Ureter (tissue), 1 donor: ENCODE data around the gene P2RX5. TPM values are rescaled to one million over a fixed set of nuclear protein-coding genes. Genes with fewer than 3 reads are reported as not detected.
A peak's percentile ranks its signal among the peaks of the same experiment; 100 is the strongest.
"Not testable (repeated sequence)": the region's sequence is repeated elsewhere in the genome, so short reads cannot be mapped to it uniquely, and the experiment has no call there.

Experiments
- DNase-seq: peaks from one replicate; pipeline ENCODE4 v3.0.0-alpha.2; 2020; ENCODE audit warnings: low spot score
- total RNA-seq: library from RNA; stranded (reverse); gene quantifications from one replicate; pipeline ENCODE4 v1.2.4, GENCODE V29; 2023
- donor health status: DM: yes; HTN: yes; CAD: no.

P2RX5 gene
- total RNA-seq, 1 donor from 2014 or later: 3.0 TPM

DNA sequence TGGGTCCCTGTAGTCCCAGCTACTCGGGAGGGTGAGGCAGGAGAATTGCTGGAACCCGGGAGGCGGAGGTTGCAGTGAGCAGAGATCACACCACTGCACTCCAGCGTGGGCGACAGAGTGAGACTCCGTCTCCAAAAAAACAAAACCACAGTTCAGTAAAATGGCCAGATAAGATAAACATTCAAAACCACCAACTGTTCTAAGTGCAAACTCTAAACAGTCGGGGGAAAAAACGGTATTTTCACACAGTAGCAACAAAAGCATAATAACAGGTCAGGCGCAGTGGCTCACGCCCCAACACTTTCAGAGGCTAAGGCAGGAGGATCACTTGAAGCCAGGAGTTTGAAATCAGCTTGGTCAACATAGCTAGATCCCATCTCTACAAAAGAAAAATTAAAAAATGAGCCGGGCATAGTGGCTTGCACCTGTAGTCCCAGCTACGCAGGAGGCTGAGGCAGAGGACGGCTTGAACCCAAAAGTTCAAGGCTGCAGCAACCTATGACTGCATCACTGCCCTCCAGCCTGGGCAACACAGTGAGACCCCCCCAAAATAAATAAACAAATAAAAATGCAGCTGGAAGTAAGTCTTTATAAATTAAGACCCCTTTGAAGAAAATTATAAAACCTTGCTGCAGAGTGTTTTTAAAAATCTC, 17.0 kb upstream of the P2RX5 start:
- DNase-seq: no peak

GRCh38 chr17:3710951-3711383, 15.0 kb upstream of the P2RX5 start:
- DNase-seq: peak; percentile 70

GRCh38 chr17:3708366-3708765, 12.4 kb upstream of the P2RX5 start:
- DNase-seq: no peak

- not testable (repeated sequence) for DNase-seq
Observed at GRCh38 chr17:3705718-3705984, 9.7 kb upstream of the P2RX5 start.

DNA sequence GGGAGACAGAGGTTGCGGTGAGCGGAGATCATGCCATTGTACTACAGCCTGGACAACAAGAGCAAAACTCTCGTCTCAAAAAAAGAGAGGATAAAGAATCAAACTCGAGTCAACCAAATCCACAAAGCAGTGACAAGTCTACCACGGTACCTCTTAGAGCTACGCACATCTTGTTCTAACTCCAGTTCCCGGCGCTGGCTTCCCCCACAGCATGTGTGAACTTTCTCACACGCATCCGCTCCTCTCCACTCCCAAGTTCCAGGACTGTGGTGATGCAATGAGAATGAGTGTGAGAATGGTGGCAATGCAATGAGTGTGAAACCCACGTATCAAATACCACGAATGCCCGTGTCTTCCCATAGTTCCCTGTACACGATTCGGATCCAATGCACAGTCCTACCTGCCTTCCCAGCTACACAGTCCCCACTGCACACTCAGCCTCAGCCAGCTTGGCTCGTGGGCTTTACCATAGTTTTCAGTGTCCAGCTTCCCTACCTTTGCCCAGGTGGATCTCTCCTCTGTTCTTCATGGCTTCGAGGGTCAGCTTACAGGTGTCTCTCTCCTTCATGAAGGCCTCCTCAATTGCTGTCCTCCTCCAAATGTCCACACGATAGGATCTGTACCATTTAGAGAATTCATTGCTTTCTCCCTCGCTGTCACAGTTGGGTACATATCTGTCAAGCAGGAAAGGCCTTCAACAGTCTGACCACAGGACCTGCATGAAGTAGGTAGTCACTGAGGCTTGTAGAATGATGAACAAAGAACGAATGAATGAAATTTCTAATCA, 9.2 kb upstream of the P2RX5 start:
- no peak for DNase-seq

DNA sequence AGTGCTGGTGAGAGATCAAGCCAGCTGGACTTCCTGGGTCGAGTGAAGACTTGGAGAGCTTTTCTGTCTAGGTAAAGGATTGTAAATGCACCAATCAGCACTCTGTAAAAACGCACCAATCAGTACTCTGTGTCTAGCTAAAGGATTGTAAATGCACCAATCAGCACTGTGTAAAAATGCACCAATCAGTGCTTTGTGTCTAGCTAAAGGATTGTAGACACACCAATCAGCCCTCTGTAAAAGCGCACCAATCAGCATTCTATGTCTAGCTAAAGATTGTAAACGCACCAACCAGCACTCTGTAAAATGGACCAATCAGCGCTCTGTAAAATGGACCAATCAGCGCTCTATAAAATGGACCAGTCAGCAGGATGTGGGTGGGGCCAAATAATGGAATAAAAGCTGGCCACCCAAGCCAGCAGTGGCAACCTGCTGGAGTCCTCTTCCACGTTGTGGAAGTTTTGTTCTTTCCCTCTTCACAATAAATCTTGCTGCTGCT, 6.1 kb upstream of the P2RX5 start:
- DNase-seq: not testable (repeated sequence)

GRCh38 chr17:3699951-3700350, 4.0 kb upstream of the P2RX5 start:
- DNase-seq: no peak

DNA sequence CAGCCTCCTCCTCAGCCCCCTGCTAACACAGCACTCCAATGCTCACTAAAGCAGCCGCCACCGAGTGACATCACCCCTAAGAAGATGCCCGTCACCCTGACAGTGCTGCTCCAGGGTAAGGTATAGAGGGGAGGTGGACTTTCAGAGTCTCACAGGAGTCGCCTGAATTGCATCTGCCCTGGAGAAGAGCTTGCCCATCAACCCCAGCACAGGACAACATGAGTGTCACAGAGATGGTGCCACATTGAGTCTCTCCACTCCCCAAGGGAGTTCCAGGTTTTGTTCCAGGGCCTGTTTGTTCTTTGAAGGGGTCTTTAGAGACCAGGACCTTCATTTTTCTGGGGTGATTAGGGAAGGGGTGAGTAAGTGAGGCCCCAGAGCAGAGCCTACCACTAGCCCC, 2.2 kb upstream of the P2RX5 start:
- no peak for DNase-seq

- DNase-seq: no peak
Observed at GRCh38 chr17:3697103-3697476, 1.1 kb upstream of the P2RX5 start.

GRCh38 chr17:3695129-3695722, 729 bp downstream of the P2RX5 start:
- no peak for DNase-seq

DNA sequence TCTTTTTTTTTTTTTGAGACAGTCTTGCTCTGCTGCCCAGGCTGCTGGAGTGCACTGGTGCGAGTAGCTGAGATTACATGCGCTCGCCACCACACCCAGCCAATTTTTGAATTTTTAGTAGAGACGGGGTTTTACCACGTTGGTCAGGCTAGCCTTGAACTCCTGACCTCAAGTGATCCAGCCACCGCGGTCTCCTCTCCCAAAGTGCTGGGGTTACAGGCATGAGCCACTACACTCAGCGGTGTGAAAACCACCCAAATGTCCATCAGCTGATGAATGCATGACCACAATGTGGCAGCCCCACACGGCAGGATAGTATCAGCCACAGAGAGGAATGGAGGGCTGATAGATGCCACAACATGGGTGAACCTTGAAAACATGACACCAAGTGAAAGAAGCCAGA, 2.1 kb downstream of the P2RX5 start:
- no peak for DNase-seq

DNA sequence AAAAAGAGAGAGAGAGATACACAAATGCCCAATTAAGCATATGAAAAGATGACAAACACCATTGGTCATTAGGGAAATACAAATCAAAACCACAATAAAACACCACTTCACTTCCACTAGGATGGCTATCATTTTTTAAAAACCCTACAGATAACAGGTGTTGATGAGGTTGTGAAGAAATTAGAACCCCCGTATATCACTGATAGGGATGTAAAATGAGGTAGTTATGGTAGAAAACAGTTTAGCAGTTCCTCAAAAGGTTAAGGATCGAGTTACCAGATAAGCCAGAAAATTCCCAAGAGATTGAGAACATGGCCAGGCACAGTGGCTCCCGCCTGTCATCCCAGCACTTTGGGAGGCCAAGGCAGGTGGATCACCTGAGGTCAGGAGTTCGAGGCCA, 2.8 kb downstream of the P2RX5 start:
- DNase-seq: no peak

DNA sequence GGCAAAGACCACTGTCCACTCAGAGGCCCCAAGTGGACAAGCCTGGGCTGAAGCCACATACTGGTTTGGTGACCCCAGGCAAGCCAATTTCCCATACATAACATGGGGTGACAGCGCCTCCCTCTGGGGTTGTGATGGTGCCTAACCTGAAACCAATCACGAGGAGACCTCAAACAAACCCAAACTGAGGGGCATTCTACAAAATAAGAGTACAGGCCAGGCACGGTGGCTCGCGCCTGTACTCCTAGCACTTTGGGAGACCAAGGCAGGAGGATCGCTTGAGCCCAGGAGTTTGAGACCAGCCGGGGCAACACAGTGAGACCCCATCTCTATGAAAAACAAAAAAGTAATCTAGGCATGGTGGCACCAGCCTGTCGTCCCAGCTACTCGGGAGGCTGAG, 3.6 kb downstream of the P2RX5 start:
- no peak for DNase-seq

GRCh38 chr17:3691617-3692067, 4.3 kb downstream of the P2RX5 start:
- no peak for DNase-seq

- DNase-seq: no peak
Observed at GRCh38 chr17:3690094-3690715, 5.8 kb downstream of the P2RX5 start.

GRCh38 chr17:3689262-3690093, 6.5 kb downstream of the P2RX5 start:
- no peak for DNase-seq

GRCh38 chr17:3688852-3689261, 7.1 kb downstream of the P2RX5 start:
- no peak for DNase-seq

- no peak for DNase-seq
Observed at GRCh38 chr17:3688027-3688553, 7.9 kb downstream of the P2RX5 start.

GRCh38 chr17:3685174-3685573, 10.8 kb downstream of the P2RX5 start:
- DNase-seq: no peak

- DNase-seq: no peak
Observed at GRCh38 chr17:3683054-3683511, 12.9 kb downstream of the P2RX5 start.

- DNase-seq: no peak
Observed at GRCh38 chr17:3682033-3682432, 13.9 kb downstream of the P2RX5 start.
